GM18505 (cell line): ENCODE measurements around the gene EFL1.

Experiments
- ATAC-seq: cut with Tn5 transposase; IDR thresholded peaks from one replicate; pipeline ENCODE4 v1.9.1; 2021; ENCODE audit not compliant: unreplicated experiment
- POLR2A ChIP-seq: IDR thresholded peaks from 4 replicates; pipeline ENCODE4 v1.6.1; 2011; ENCODE audit warnings: borderline replicate concordance; ENCODE audit not compliant: insufficient read depth, insufficient read length; ENCODE audit errors: extremely low read depth

Gene EFL1

GRCh38 chr15:82186719-82187406 lies 75.7 kb downstream of the EFL1 start:
- no peak for TF ChIP-seq POLR2A
- ATAC-seq, result no peak

GRCh38 chr15:82186161-82186560 lies 76.4 kb downstream of the EFL1 start:
- TF ChIP-seq POLR2A, result no peak
- ATAC-seq, result no peak

- ATAC-seq, result no peak
- TF ChIP-seq POLR2A, result no peak
These were observed 77.8 kb downstream of the EFL1 start for GRCh38 chr15:82184776-82185175.

GRCh38 chr15:82184355-82184754 lies 78.2 kb downstream of the EFL1 start:
- no peak for TF ChIP-seq POLR2A
- no peak for ATAC-seq

- no peak for TF ChIP-seq POLR2A
- no peak for ATAC-seq
These were observed 79.2 kb downstream of the EFL1 start for GRCh38 chr15:82183121-82184031.

GRCh38 chr15:82181371-82181770 lies 81.2 kb downstream of the EFL1 start:
- no peak for TF ChIP-seq POLR2A
- no peak for ATAC-seq

- TF ChIP-seq POLR2A, result no peak
These were observed 84.5 kb downstream of the EFL1 start for GRCh38 chr15:82178061-82178460.

GRCh38 chr15:82177291-82178010 lies 85.1 kb downstream of the EFL1 start:
- no peak for TF ChIP-seq POLR2A
- ATAC-seq, result no peak

More at GRCh38 chr15:82178061-82178460, 84.5 kb downstream of the EFL1 start:
- no peak for ATAC-seq

GRCh38 chr15:82176542-82176941 lies 86.0 kb downstream of the EFL1 start:
- no peak for ATAC-seq
- no peak for TF ChIP-seq POLR2A

GRCh38 chr15:82174471-82175235 lies 87.9 kb downstream of the EFL1 start:
- no peak for TF ChIP-seq POLR2A
- ATAC-seq, result no peak

GRCh38 chr15:82173108-82173507 lies 89.4 kb downstream of the EFL1 start:
- TF ChIP-seq POLR2A, result no peak
- no peak for ATAC-seq

- TF ChIP-seq POLR2A, result no peak
- no peak for ATAC-seq
These were observed 90.0 kb downstream of the EFL1 start for GRCh38 chr15:82172506-82172905.

GRCh38 chr15:82168757-82169156 lies 93.8 kb downstream of the EFL1 start:
- TF ChIP-seq POLR2A, result no peak
- ATAC-seq, result no peak

GRCh38 chr15:82168296-82168695 lies 94.2 kb downstream of the EFL1 start:
- no peak for TF ChIP-seq POLR2A

GRCh38 chr15:82165948-82166376 lies 96.6 kb downstream of the EFL1 start:
- TF ChIP-seq POLR2A, result no peak
- no peak for ATAC-seq

More at GRCh38 chr15:82168296-82168695, 94.2 kb downstream of the EFL1 start:
- no peak for ATAC-seq
